DOHH2 (cell line): ENCODE results near the gene RPP30.

Experiments
- H3F3A ChIP-seq: fragments of 200-600 bp; sonication (generic), shearing (Covaris generic); 2 replicates; pipeline ENCODE4 v1.6.0; 2016; ENCODE audit warnings: antibody characterized with exemption, mild to moderate bottlenecking; ENCODE audit not compliant: control insufficient read depth, insufficient read depth
- H3K27ac ChIP-seq: fragments of 200-600 bp; sonication (generic); 2 replicates; pipeline ENCODE4 v1.5.1; 2014; ENCODE audit warnings: low read depth, mild to moderate bottlenecking, low read length, moderate library complexity
- H3K27me3 ChIP-seq: fragments of 200-600 bp; sonication (generic); 2 replicates; pipeline ENCODE4 v1.6.1; 2014; ENCODE audit warnings: mild to moderate bottlenecking, low read length, mixed read lengths; ENCODE audit not compliant: control insufficient read depth
- H3K36me3 ChIP-seq: fragments of 200-600 bp; sonication (generic); 2 replicates; pipeline ENCODE4 v1.6.1; 2014; ENCODE audit warnings: mild to moderate bottlenecking, low read length, moderate library complexity, mixed read lengths; ENCODE audit not compliant: control insufficient read depth
- H3K4me1 ChIP-seq: fragments of 200-600 bp; sonication (generic); 2 replicates; pipeline ENCODE4 v1.6.1; 2014; ENCODE audit warnings: mild to moderate bottlenecking, low read length, mixed read lengths; ENCODE audit not compliant: control insufficient read depth
- H3K4me2 ChIP-seq: fragments of 200-600 bp; sonication (generic); 2 replicates; pipeline ENCODE4 v1.6.0; 2014; ENCODE audit warnings: mild to moderate bottlenecking, low read length, moderate library complexity
- H3K4me3 ChIP-seq: fragments of 200-600 bp; sonication (generic); 2 replicates; pipeline ENCODE4 v1.5.1; 2014; ENCODE audit warnings: mild to moderate bottlenecking, low read length, mixed read lengths
- H3K79me2 ChIP-seq: fragments of 200-600 bp; sonication (generic); 2 replicates; pipeline ENCODE4 v1.6.1; 2014; ENCODE audit warnings: mild to moderate bottlenecking, low read length, mixed read lengths; ENCODE audit not compliant: control insufficient read depth
- H3K9me2 ChIP-seq: fragments of 200-600 bp; sonication (generic); replicated peaks from 2 replicates; pipeline ENCODE4 v1.6.1; 2014; ENCODE audit warnings: mild to moderate bottlenecking, low read length, mixed read lengths; ENCODE audit not compliant: control insufficient read depth
- H3K9me3 ChIP-seq: fragments of 200-600 bp; sonication (generic); 2 replicates; pipeline ENCODE4 v1.6.1; 2014; ENCODE audit warnings: antibody characterized with exemption, low read length, mixed read lengths; ENCODE audit not compliant: control insufficient read depth, insufficient read depth
- H4K20me1 ChIP-seq: fragments of 200-600 bp; sonication (generic); 2 replicates; pipeline ENCODE4 v1.6.0; 2014; ENCODE audit warnings: low read depth, mild to moderate bottlenecking, antibody characterized with exemption, low read length, moderate library complexity; ENCODE audit not compliant: control insufficient read depth, insufficient read depth
- CTCF ChIP-seq: fragments of 200-600 bp; sonication (generic); IDR thresholded peaks from one replicate; pipeline ENCODE4 v1.5.1; 2014; ENCODE audit warnings: antibody characterized with exemption, mild to moderate bottlenecking, low read depth, low read length; ENCODE audit not compliant: poor library complexity, severe bottlenecking
- EZH2phosphoT487 ChIP-seq: fragments of 200-600 bp; sonication (generic); IDR thresholded peaks from 2 replicates; pipeline ENCODE4 v1.6.1; 2017; ENCODE audit warnings: borderline replicate concordance, mild to moderate bottlenecking, antibody characterized with exemption, low read length, moderate library complexity, mixed read lengths

RPP30 gene

GRCh38 chr10:90914992-90915765 lies 43.4 kb downstream of the RPP30 start:
- H3K27ac ChIP-seq = no peak overlapping the region
- no peaks in the 10 kb centered on the region for H3K27me3 ChIP-seq
- no peaks in the 10 kb centered on the region for H3K9me2 ChIP-seq

GRCh38 chr10:90915766-90916075 lies 43.9 kb downstream of the RPP30 start:
- peaks cover 26% of the 10 kb centered on the region for H3K4me1 ChIP-seq
- H3K27me3 ChIP-seq = no peaks in the 10 kb centered on the region
- H3F3A ChIP-seq = no peaks in the 10 kb centered on the region
- H4K20me1 ChIP-seq = no peaks in the 10 kb centered on the region
- H3K4me3 ChIP-seq = no peak overlapping the region
- no peak for TF ChIP-seq CTCF
- H3K4me2 ChIP-seq = no peak overlapping the region
- H3K27ac ChIP-seq = no peak overlapping the region
- no peaks in the 10 kb centered on the region for H3K9me2 ChIP-seq
- no peaks in the 10 kb centered on the region for H3K36me3 ChIP-seq
- no peaks in the 10 kb centered on the region for H3K9me3 ChIP-seq
- H3K79me2 ChIP-seq = no peaks in the 10 kb centered on the region

More at GRCh38 chr10:90914992-90915765, 43.4 kb downstream of the RPP30 start:
- Histone ChIP-seq H4K20me1 (no peaks in the 10 kb centered on the region), H3K36me3 (no peaks in the 10 kb centered on the region), H3F3A (no peaks in the 10 kb centered on the region), H3K9me3 (no peaks in the 10 kb centered on the region), H3K79me2 (no peaks in the 10 kb centered on the region), H3K4me2 (no peak overlapping the region), H3K4me3 (no peak overlapping the region), H3K4me1 (peaks cover 26% of the 10 kb centered on the region)
- TF ChIP-seq CTCF (no peak), EZH2phosphoT487 (no peak)

GRCh38 chr10:90916392-90917237 lies 44.8 kb downstream of the RPP30 start:
- Histone ChIP-seq H4K20me1 (no peaks in the 10 kb centered on the region), H3K36me3 (no peaks in the 10 kb centered on the region), H3K27ac (no peak overlapping the region), H3K4me2 (no peak overlapping the region), H3K9me3 (no peaks in the 10 kb centered on the region), H3K4me3 (no peak overlapping the region), H3K79me2 (no peaks in the 10 kb centered on the region), H3K9me2 (no peaks in the 10 kb centered on the region), H3F3A (no peaks in the 10 kb centered on the region), H3K27me3 (no peaks in the 10 kb centered on the region), H3K4me1 (peaks cover 25% of the 10 kb centered on the region)
- no peak for TF ChIP-seq EZH2phosphoT487
